Panc1 (cell line): ENCODE results near the gene ASXL1.

Experiments
- CTCF ChIP-seq: fragments of 450-650 bp; IDR thresholded peaks from 2 replicates; pipeline ENCODE4 v1.5.1; 2017; ENCODE audit warnings: mild to moderate bottlenecking
- POLR2AphosphoS5 ChIP-seq: IDR thresholded peaks from 2 replicates; pipeline ENCODE4 v1.6.1; 2012; ENCODE audit warnings: mild to moderate bottlenecking, low read depth, low read length, moderate library complexity
- REST ChIP-seq, 2 experiments: IDR thresholded peaks; 2 replicates each; pipeline ENCODE4 v1.6.1; 2011 to 2012; ENCODE audit warnings: low read depth in 2 of 2, control low read depth in 1 of 2, low read length in 1 of 2, mild to moderate bottlenecking in 1 of 2, moderate library complexity in 1 of 2; ENCODE audit not compliant: insufficient read depth in 1 of 2
- TCF7L2 ChIP-seq: IDR thresholded peaks from 2 replicates; pipeline ENCODE4 v1.6.1; 2011; ENCODE audit warnings: mild to moderate bottlenecking, low read depth, low read length, inconsistent platforms

- TF ChIP-seq CTCF (no peak), POLR2AphosphoS5 (no peak), TCF7L2 (no peak), REST (IDR thresholded peaks at IDR 0.05; ENCODE audit: insufficient read depth in 1 of 2, low read depth in 2 of 2, low read length in 1 of 2) (no peak)
These were observed 28.0 kb downstream of the ASXL1 start for GRCh38 chr20:32386091-32386490.
